PFSK-1 (cell line): ENCODE results near the gene JSRP1.

Experiments
- FOXP2 ChIP-seq: optimal IDR thresholded peaks from 2 replicates; pipeline ENCODE3; 2011; ENCODE audit warnings: borderline replicate concordance, control low read depth, inconsistent platforms; ENCODE audit not compliant: insufficient read depth; ENCODE audit errors: extremely low read length, extremely low read depth
- SIN3A ChIP-seq: IDR thresholded peaks from 2 replicates; pipeline ENCODE4 v1.6.1; 2012; ENCODE audit warnings: mild to moderate bottlenecking, low read length, moderate library complexity, borderline replicate concordance; ENCODE audit not compliant: insufficient read depth
- TAF1 ChIP-seq: IDR thresholded peaks from 2 replicates; pipeline ENCODE4 v1.6.1; 2012; ENCODE audit warnings: low read length, control low read depth, borderline replicate concordance; ENCODE audit not compliant: insufficient read depth
- TF ChIP-seq, protein P1 (sequence below), 2 experiments: IDR thresholded peaks; 2 replicates each; pipeline versions ENCODE4 v1.6.1 to v1.8.0; 2011 to 2012; ENCODE audit warnings: low read depth in 2 of 2, low read length in 2 of 2, control low read depth in 1 of 2, inconsistent platforms in 1 of 2, mild to moderate bottlenecking in 1 of 2, moderate library complexity in 1 of 2; ENCODE audit not compliant: insufficient read depth in 1 of 2

DNA sequence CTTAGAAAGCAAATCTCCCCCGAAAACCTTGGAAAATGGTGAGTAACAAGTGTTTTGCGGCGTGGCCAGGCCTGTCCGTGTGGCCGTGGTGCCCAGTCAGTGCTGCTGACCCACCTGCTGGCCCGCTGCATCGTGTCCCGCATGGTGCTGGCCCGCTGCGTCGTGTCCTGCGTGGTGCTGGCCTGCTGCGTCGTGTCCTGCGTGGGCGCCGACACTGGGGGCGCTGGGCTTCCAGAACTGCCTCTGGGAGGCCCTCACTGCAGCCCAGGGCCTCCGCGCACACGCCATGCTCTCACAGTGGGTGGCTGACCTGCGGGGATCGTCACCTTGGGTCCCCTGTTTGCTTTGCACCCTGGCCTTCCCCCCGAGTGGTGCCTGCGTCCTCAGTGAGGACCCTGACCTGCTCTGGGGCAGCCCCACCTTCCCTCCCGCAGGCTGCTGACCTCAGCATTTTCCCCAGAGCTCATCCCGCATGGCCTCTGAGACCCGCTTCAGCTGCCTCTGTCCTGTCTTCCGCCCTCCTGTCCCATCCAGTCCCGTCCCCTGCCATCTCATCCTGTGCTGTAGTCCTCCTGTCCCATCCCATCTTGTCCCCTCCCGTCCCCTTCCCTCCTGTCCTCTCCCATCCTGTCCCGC, 30.7 kb downstream of the JSRP1 start:
- TF ChIP-seq FOXP2, result no peak
- no peak for TF ChIP-seq TAF1
- TF ChIP-seq, protein P1, sequence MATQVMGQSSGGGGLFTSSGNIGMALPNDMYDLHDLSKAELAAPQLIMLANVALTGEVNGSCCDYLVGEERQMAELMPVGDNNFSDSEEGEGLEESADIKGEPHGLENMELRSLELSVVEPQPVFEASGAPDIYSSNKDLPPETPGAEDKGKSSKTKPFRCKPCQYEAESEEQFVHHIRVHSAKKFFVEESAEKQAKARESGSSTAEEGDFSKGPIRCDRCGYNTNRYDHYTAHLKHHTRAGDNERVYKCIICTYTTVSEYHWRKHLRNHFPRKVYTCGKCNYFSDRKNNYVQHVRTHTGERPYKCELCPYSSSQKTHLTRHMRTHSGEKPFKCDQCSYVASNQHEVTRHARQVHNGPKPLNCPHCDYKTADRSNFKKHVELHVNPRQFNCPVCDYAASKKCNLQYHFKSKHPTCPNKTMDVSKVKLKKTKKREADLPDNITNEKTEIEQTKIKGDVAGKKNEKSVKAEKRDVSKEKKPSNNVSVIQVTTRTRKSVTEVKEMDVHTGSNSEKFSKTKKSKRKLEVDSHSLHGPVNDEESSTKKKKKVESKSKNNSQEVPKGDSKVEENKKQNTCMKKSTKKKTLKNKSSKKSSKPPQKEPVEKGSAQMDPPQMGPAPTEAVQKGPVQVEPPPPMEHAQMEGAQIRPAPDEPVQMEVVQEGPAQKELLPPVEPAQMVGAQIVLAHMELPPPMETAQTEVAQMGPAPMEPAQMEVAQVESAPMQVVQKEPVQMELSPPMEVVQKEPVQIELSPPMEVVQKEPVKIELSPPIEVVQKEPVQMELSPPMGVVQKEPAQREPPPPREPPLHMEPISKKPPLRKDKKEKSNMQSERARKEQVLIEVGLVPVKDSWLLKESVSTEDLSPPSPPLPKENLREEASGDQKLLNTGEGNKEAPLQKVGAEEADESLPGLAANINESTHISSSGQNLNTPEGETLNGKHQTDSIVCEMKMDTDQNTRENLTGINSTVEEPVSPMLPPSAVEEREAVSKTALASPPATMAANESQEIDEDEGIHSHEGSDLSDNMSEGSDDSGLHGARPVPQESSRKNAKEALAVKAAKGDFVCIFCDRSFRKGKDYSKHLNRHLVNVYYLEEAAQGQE (IDR thresholded peaks at IDR 0.05; ENCODE audit: insufficient read depth in 1 of 2, low read depth in 2 of 2, low read length in 2 of 2), result no peak
- no peak for TF ChIP-seq SIN3A
